CD14-positive monocyte (primary cell): ENCODE results near the gene C19orf33. TPM values are rescaled to one million over a fixed set of nuclear protein-coding genes. Genes with fewer than 3 reads are reported as not detected.

ENCODE experiments used
- DNase-seq, 3 donors: peaks; one replicate each; pipeline ENCODE4 v3.0.0-alpha.2; 2011 to 2022
- H2AFZ ChIP-seq: 2 replicates; pipeline ENCODE4 v1.6.0; 2012; ENCODE audit warnings: mild to moderate bottlenecking, low read depth, low read length, inconsistent platforms; ENCODE audit not compliant: insufficient read depth, poor library complexity, severe bottlenecking
- H3K27ac ChIP-seq, 2 donors: 1 replicate in 1 of 2; 2 replicates in 1 of 2; pipeline ENCODE4 v1.5.1; 2012 to 2013; ENCODE audit warnings: low read length in 2 of 2, control low read depth in 1 of 2, inconsistent platforms in 1 of 2, low read depth in 1 of 2, mild to moderate bottlenecking in 1 of 2
- H3K27me3 ChIP-seq, 2 donors: one replicate each; pipeline versions ENCODE4 v1.6.0 to v1.6.1; 2011 to 2013; ENCODE audit warnings: low read length in 2 of 2; ENCODE audit not compliant: control insufficient read depth in 2 of 2, insufficient read depth in 2 of 2
- H3K36me3 ChIP-seq, 2 donors: replicated peaks in 1 of 2; 1 replicate in 1 of 2; 2 replicates in 1 of 2; pipeline versions ENCODE4 v1.5.1 to v1.6.1; 2012 to 2013; ENCODE audit warnings: low read length in 2 of 2, control low read depth in 1 of 2, inconsistent platforms in 1 of 2, mild to moderate bottlenecking in 1 of 2; ENCODE audit not compliant: insufficient read depth in 2 of 2, control insufficient read depth in 1 of 2
- H3K4me1 ChIP-seq, 2 donors: 1 replicate in 1 of 2; 2 replicates in 1 of 2; pipeline versions ENCODE4 v1.5.1 to v1.6.1; 2012 to 2013; ENCODE audit warnings: low read length in 2 of 2, control low read depth in 1 of 2, inconsistent platforms in 1 of 2, mild to moderate bottlenecking in 1 of 2, moderate library complexity in 1 of 2; ENCODE audit not compliant: insufficient read depth in 2 of 2, control insufficient read depth in 1 of 2
- H3K4me2 ChIP-seq: replicated peaks from 2 replicates; pipeline ENCODE3; 2012; ENCODE audit warnings: low read length, moderate library complexity, mild to moderate bottlenecking; ENCODE audit not compliant: poor library complexity, severe bottlenecking; ENCODE audit errors: extremely low read depth
- H3K4me3 ChIP-seq, 3 experiments: fragments of 200-600 bp in 1 of 3; sonication (generic) in 1 of 3; replicated peaks in 1 of 3; 1 replicate in 2 of 3; 2 replicates in 1 of 3; pipeline ENCODE4 v1.5.1; 2011 to 2013; ENCODE audit warnings: low read length in 3 of 3, mild to moderate bottlenecking in 3 of 3, control low read depth in 2 of 3, low read depth in 2 of 3, inconsistent platforms in 1 of 3, moderate library complexity in 1 of 3
- H3K79me2 ChIP-seq: 2 replicates; pipeline ENCODE4 v1.6.0; 2012; ENCODE audit warnings: mild to moderate bottlenecking, control low read depth, inconsistent platforms, low read length, moderate library complexity; ENCODE audit not compliant: insufficient read depth
- H3K9ac ChIP-seq: 2 replicates; pipeline ENCODE4 v1.6.0; 2017; ENCODE audit warnings: low read length, mild to moderate bottlenecking; ENCODE audit not compliant: insufficient read depth, poor library complexity, severe bottlenecking
- H3K9me3 ChIP-seq, 2 donors: replicated peaks in 1 of 2; 1 replicate in 1 of 2; 2 replicates in 1 of 2; pipeline versions ENCODE4 v1.5.1 to v1.6.1; 2012 to 2013; ENCODE audit warnings: low read length in 2 of 2, control low read depth in 1 of 2; ENCODE audit not compliant: control insufficient read depth in 1 of 2, insufficient read depth in 1 of 2
- H4K20me1 ChIP-seq: 2 replicates; pipeline ENCODE4 v1.6.0; 2012; ENCODE audit warnings: mild to moderate bottlenecking, low read length, control low read depth, moderate library complexity; ENCODE audit not compliant: insufficient read depth
- H3K27ac Mint-ChIP-seq, 7 donors: one replicate each; pipeline ENCODE4 v1.8.0; 2020; ENCODE audit warnings: mild to moderate bottlenecking in 7 of 7, mixed read lengths in 7 of 7, moderate library complexity in 6 of 7, inconsistent platforms in 2 of 7
- H3K27me3 Mint-ChIP-seq, 3 donors: one replicate each; pipeline ENCODE4 v1.8.0; 2021 to 2022; ENCODE audit warnings: low read depth in 3 of 3, mild to moderate bottlenecking in 3 of 3, mixed read lengths in 3 of 3, moderate library complexity in 3 of 3, inconsistent platforms in 1 of 3
- H3K36me3 Mint-ChIP-seq, 2 donors: one replicate each; pipeline ENCODE4 v1.8.0; 2020; ENCODE audit warnings: mixed read lengths in 2 of 2, inconsistent platforms in 1 of 2, mild to moderate bottlenecking in 1 of 2
- H3K4me1 Mint-ChIP-seq: one replicate; pipeline ENCODE4 v1.8.0; 2020; ENCODE audit warnings: mild to moderate bottlenecking, mixed read lengths
- H3K4me3 Mint-ChIP-seq, 2 donors: one replicate each; pipeline ENCODE4 v1.8.0; 2020; ENCODE audit warnings: mild to moderate bottlenecking in 2 of 2, mixed read lengths in 2 of 2, moderate library complexity in 1 of 2
- H3K9me3 Mint-ChIP-seq, 7 donors: one replicate each; pipeline ENCODE4 v1.8.0; 2020 to 2022; ENCODE audit warnings: mixed read lengths in 7 of 7, mild to moderate bottlenecking in 6 of 7, moderate library complexity in 6 of 7, inconsistent platforms in 2 of 7
- WGBS: methylation state at CpG from one replicate; pipeline ENCODE4 v1.1.5; 2013; ENCODE audit warnings: missing lambda C conversion rate; ENCODE audit not compliant: insufficient coverage; 5-methylcytosine and 5-hydroxymethylcytosine counted together
- intact Hi-C, 2 donors: fragments of 100-400 bp; cut with micrococcal nuclease; formaldehyde crosslinking; loops; one replicate each; pipeline versions ENCODE4 v1.15.0 to v1.15.1; 2023
- polyA plus RNA-seq, 3 donors: library from polyadenylated mRNA; depleted of rRNA in 1 of 3; unstranded in 2 of 3; stranded (reverse) in 1 of 3; fragments of 300-500 nt in 2 of 3; fragments of >200 nt in 1 of 3; fragmentation: Illumina TruSeq in 2 of 3; gene quantifications; 1 replicate in 2 of 3; 2 replicates in 1 of 3; pipeline ENCODE4 v1.2.3, GENCODE V29; 2012 to 2021
- TF ChIP-seq, protein P1 (sequence below): fragments of 200-600 bp; IDR thresholded peaks from one replicate; pipeline ENCODE4 v1.8.0; 2022; ENCODE audit warnings: antibody characterized with exemption, mild to moderate bottlenecking

Gene C19orf33
- polyA plus RNA-seq, 3 donors, result 0.43 to 0.73 (median 0.69) TPM

DNA sequence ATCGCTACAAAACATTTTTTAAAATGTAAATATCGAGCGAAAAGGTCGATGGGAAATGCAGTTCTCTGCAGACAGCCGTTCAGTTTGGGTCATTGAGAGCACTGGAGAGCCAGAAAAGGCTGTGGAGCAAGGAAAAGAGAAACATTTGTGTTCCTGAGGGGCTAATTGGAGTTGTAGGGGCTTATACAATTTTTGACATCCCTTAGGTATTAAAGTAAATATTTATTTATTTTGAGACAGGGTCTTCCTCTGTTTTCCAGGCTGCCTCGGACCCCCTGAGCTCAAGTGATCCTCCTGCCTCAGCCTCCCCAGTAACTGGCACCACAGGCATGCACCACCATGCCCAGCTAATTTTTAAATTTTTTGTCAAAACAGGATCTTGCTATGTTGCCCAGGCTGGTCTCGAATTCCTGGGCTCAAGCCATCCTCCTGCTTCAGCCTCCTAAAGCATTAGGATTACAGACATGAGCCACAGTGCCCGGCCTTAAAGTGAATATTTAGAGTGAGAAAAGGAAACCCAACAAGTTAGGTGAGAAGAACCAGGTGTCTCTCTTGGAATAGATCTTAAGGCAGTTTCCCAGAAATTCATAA, 12.5 kb downstream of the C19orf33 start:
- H3K9ac ChIP-seq, result peak overlapping the region; percentile 70
- H3K27me3 ChIP-seq, result no peaks in the 10 kb centered on the region
- H3K4me1 ChIP-seq, result peaks cover 76 to 92% of the 10 kb centered on the region in 2 donors
- no peak for DNase-seq
- no peaks in the 10 kb centered on the region for H3K9me3 ChIP-seq
- peaks cover 1 to 4% (median 3%) of the 10 kb centered on the region in 3 donors for H3K27me3 Mint-ChIP-seq
- peaks cover 48% of the 10 kb centered on the region for H3K79me2 ChIP-seq
- peak overlapping the region; percentile 77 to 91 for H3K4me3 Mint-ChIP-seq
- H3K36me3 Mint-ChIP-seq, result peaks cover 5 to 11% of the 10 kb centered on the region in 2 donors
- peaks cover 0 to 5% (median 0%) of the 10 kb centered on the region in 7 donors for H3K9me3 Mint-ChIP-seq
- H3K36me3 ChIP-seq, result no peaks in the 10 kb centered on the region
- peaks cover 9% of the 10 kb centered on the region for H4K20me1 ChIP-seq
- TF ChIP-seq, protein P1, sequence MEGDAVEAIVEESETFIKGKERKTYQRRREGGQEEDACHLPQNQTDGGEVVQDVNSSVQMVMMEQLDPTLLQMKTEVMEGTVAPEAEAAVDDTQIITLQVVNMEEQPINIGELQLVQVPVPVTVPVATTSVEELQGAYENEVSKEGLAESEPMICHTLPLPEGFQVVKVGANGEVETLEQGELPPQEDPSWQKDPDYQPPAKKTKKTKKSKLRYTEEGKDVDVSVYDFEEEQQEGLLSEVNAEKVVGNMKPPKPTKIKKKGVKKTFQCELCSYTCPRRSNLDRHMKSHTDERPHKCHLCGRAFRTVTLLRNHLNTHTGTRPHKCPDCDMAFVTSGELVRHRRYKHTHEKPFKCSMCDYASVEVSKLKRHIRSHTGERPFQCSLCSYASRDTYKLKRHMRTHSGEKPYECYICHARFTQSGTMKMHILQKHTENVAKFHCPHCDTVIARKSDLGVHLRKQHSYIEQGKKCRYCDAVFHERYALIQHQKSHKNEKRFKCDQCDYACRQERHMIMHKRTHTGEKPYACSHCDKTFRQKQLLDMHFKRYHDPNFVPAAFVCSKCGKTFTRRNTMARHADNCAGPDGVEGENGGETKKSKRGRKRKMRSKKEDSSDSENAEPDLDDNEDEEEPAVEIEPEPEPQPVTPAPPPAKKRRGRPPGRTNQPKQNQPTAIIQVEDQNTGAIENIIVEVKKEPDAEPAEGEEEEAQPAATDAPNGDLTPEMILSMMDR, result no peak
- H3K27ac Mint-ChIP-seq, result peak overlapping the region; percentile 90 to 98 (median 95)
- H3K4me3 ChIP-seq, result peak overlapping the region; percentile 34 to 85 (median 40)
- H3K4me1 Mint-ChIP-seq, result peaks cover 75% of the 10 kb centered on the region
- peak overlapping the region; percentile 98 for H3K4me2 ChIP-seq
- WGBS, result 50% methylated on average over 2 of the region's 8 CpGs
- peak overlapping the region; percentile 91 to 92 for H3K27ac ChIP-seq
- peak overlapping the region; percentile 86 for H2AFZ ChIP-seq
- intact Hi-C loops, result loop anchor here (2.0 to 5.0 kb wide), 4 partner anchors 18 to 409 kb away; partner anchors contain the start of genes SIPA1L3 (in 2 of the 2), WDR87 (in 2 of the 2), CATSPERG (in 1 of the 2) and EIF3K (in 1 of the 2)

DNA sequence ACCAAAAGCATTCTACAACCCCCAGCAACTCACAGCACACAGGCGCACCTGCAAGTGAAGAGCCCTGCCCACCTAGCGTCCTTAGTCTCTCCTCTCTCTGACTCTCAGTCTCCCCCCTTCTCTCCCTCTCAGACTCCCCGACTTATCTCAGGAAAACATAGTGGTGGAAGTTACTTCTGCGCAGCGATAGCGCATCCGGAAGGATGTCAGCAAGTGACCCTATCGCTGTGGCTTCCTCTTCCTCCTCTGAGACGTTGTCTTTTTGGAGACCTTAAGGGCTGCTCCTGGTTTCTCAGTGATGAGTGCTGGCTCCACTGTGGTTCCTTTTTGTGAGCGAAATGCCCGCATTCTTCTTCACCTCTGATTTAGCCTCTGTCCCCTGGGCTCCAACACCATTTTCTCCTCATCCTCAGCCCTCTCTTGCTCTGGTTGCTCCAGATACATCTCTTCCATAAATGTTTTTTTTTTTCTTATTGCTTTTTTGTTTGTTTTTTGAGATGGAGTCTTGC, 13.1 kb downstream of the C19orf33 start:
- Mint-ChIP-seq H3K4me3 (peak overlapping the region; percentile 77 to 91), H3K27ac (peak overlapping the region; percentile 90 to 98 (median 95)), H3K36me3 (peaks cover 6 to 16% of the 10 kb centered on the region in 2 donors), H3K27me3 (peaks cover 0 to 4% (median 3%) of the 10 kb centered on the region in 3 donors), H3K4me1 (peaks cover 80% of the 10 kb centered on the region), H3K9me3 (peaks cover 0 to 5% (median 0%) of the 10 kb centered on the region in 7 donors)
- H2AFZ ChIP-seq, result peak overlapping the region; percentile 86
- H3K4me1 ChIP-seq, result peaks cover 79 to 96% of the 10 kb centered on the region in 2 donors
- 0% methylated on average over 7 of the region's 11 CpGs for WGBS
- H3K4me2 ChIP-seq, result peak overlapping the region; percentile 98
- H3K79me2 ChIP-seq, result peaks cover 49% of the 10 kb centered on the region
- intact Hi-C loops, result loop anchor here (2.0 to 5.0 kb wide), 4 partner anchors 18 to 410 kb away; partner anchors contain the start of genes SIPA1L3 (in 2 of the 2), WDR87 (in 2 of the 2), CATSPERG (in 1 of the 2) and EIF3K (in 1 of the 2)
- peak overlapping the region; percentile 33 to 85 (median 40) for H3K4me3 ChIP-seq
- TF ChIP-seq, protein P1, result no peak
- H3K27me3 ChIP-seq, result no peaks in the 10 kb centered on the region
- no peaks in the 10 kb centered on the region for H3K36me3 ChIP-seq
- H3K27ac ChIP-seq, result peak overlapping the region; percentile 91 to 92
- peaks cover 15% of the 10 kb centered on the region for H4K20me1 ChIP-seq
- peak; percentile 52 to 74 (median 69) for DNase-seq
- peak overlapping the region; percentile 37 for H3K9ac ChIP-seq
- no peaks in the 10 kb centered on the region for H3K9me3 ChIP-seq
